HepG2 (cell line): ENCODE data around the gene CPLANE2. TPM values are rescaled to one million over a fixed set of nuclear protein-coding genes. Genes with fewer than 3 reads are reported as not detected.

Experiments used
- ATF2 ChIP-seq: sonication (generic); formaldehyde crosslinking; IDR thresholded peaks from 2 replicates; pipeline ENCODE4 v1.4.0; 2020; ENCODE audit warnings: missing genetic modification reagents
- CEBPG ChIP-seq: IDR thresholded peaks from 2 replicates; pipeline ENCODE4 v1.6.1; 2016
- DNMT3B ChIP-seq: conservative IDR thresholded peaks from 2 replicates; pipeline ENCODE4 v1.6.1; 2016; ENCODE audit warnings: missing biosample characterization, control low read depth
- DZIP1 ChIP-seq: sonication (generic); formaldehyde crosslinking; IDR thresholded peaks from 2 replicates; pipeline ENCODE4 v1.5.0; 2020; ENCODE audit warnings: mild to moderate bottlenecking, missing genetic modification reagents
- JUNB ChIP-seq: sonication (generic); formaldehyde crosslinking; IDR thresholded peaks from 2 replicates; pipeline ENCODE4 v1.8.0; 2022; ENCODE audit warnings: missing genetic modification reagents, mild to moderate bottlenecking, borderline replicate concordance
- MAFK ChIP-seq, 2 experiments: IDR thresholded peaks in 1 of 2; conservative IDR thresholded peaks in 1 of 2; 2 replicates each; pipeline ENCODE4 v1.6.1; 2011; ENCODE audit warnings: improper control_type of control experiment in 2 of 2, low read length in 2 of 2
- NR0B2 ChIP-seq: sonication (generic); formaldehyde crosslinking; IDR thresholded peaks from 2 replicates; pipeline ENCODE4 v1.4.0; 2020; ENCODE audit warnings: mild to moderate bottlenecking, missing genetic modification reagents
- NR2F2 ChIP-seq: IDR thresholded peaks from 2 replicates; pipeline ENCODE4 v1.6.1; 2012; ENCODE audit warnings: low read depth, inconsistent platforms, borderline replicate concordance
- PRMT3 ChIP-seq: sonication (generic); formaldehyde crosslinking; IDR thresholded peaks from 2 replicates; pipeline ENCODE4 v1.8.1; 2022; ENCODE audit warnings: low read depth, mild to moderate bottlenecking, moderate library complexity, missing genetic modification reagents, borderline replicate concordance
- TBX3 ChIP-seq: fragments of 450-650 bp; IDR thresholded peaks from 2 replicates; pipeline ENCODE4 v1.6.1; 2017; ENCODE audit warnings: antibody characterized with exemption, mild to moderate bottlenecking, inconsistent platforms, borderline replicate concordance
- YEATS4 ChIP-seq: sonication (generic); formaldehyde crosslinking; IDR thresholded peaks from 2 replicates; pipeline ENCODE4 v1.4.0; 2020; ENCODE audit warnings: missing genetic modification reagents, borderline replicate concordance
- ZBTB1 ChIP-seq: sonication (generic); formaldehyde crosslinking; IDR thresholded peaks from 2 replicates; pipeline ENCODE4 v1.4.0; 2020; ENCODE audit warnings: missing genetic modification reagents, borderline replicate concordance
- ZNF121 ChIP-seq: sonication (generic); formaldehyde crosslinking; IDR thresholded peaks from 2 replicates; pipeline ENCODE4 v1.5.0; 2020; ENCODE audit warnings: mild to moderate bottlenecking, missing genetic modification reagents
- ZNF264 ChIP-seq: sonication (generic); formaldehyde crosslinking; IDR thresholded peaks from 2 replicates; pipeline ENCODE4 v1.4.0; 2020; ENCODE audit warnings: missing genetic modification reagents
- ZNF510 ChIP-seq: sonication (generic); formaldehyde crosslinking; IDR thresholded peaks from 2 replicates; pipeline ENCODE4 v1.4.0; 2020; ENCODE audit warnings: low read depth, mild to moderate bottlenecking, missing genetic modification reagents
- ZSCAN29 ChIP-seq: sonication (generic); formaldehyde crosslinking; conservative IDR thresholded peaks from 2 replicates; pipeline ENCODE4 v1.4.0; 2020; ENCODE audit warnings: mild to moderate bottlenecking, missing genetic modification reagents
- polyA plus RNA-seq, 8 experiments: library from polyadenylated mRNA; depleted of rRNA in 3 of 8; stranded (reverse) in 7 of 8; unstranded in 1 of 8; fragments of >200 nt; fragmentation: Illumina TruSeq in 4 of 8; extraction: Trizol in 4 of 8; gene quantifications; 2 replicates each; pipeline versions ENCODE4 v1.2.1 to v1.2.3, GENCODE V29; 2011 to 2016; ENCODE audit warnings: low read depth in 4 of 8, missing spikeins in 1 of 8, mixed read lengths in 1 of 8; ENCODE audit not compliant: insufficient read depth in 1 of 8
- total RNA-seq, 5 experiments: library from RNA; depleted of rRNA; stranded (reverse); fragments of >200 nt; fragmentation: Illumina TruSeq; extraction: Trizol; gene quantifications; 2 replicates each; pipeline ENCODE4 v1.2.3, GENCODE V29; 2016; ENCODE audit warnings: low read depth in 1 of 5
- TF ChIP-seq, protein P1 (sequence below): sonication (generic); formaldehyde crosslinking; IDR thresholded peaks from 2 replicates; pipeline ENCODE4 v1.4.0; 2020; ENCODE audit warnings: mild to moderate bottlenecking, missing genetic modification reagents
- TF ChIP-seq, protein P2 (sequence below): sonication (generic); formaldehyde crosslinking; IDR thresholded peaks from 2 replicates; pipeline ENCODE4 v1.5.0; 2020; ENCODE audit warnings: missing genetic modification reagents
- TF ChIP-seq, protein P3 (sequence below): sonication (generic); formaldehyde crosslinking; IDR thresholded peaks from 2 replicates; pipeline ENCODE4 v1.4.0; 2020; ENCODE audit warnings: missing genetic modification reagents, borderline replicate concordance

Gene CPLANE2
- total and polyA plus RNA-seq, 2 of the 13 experiments (the other 11 are each of a cell fraction or from before 2014, with no cell fraction given): 0.29 to 1.6 TPM

DNA sequence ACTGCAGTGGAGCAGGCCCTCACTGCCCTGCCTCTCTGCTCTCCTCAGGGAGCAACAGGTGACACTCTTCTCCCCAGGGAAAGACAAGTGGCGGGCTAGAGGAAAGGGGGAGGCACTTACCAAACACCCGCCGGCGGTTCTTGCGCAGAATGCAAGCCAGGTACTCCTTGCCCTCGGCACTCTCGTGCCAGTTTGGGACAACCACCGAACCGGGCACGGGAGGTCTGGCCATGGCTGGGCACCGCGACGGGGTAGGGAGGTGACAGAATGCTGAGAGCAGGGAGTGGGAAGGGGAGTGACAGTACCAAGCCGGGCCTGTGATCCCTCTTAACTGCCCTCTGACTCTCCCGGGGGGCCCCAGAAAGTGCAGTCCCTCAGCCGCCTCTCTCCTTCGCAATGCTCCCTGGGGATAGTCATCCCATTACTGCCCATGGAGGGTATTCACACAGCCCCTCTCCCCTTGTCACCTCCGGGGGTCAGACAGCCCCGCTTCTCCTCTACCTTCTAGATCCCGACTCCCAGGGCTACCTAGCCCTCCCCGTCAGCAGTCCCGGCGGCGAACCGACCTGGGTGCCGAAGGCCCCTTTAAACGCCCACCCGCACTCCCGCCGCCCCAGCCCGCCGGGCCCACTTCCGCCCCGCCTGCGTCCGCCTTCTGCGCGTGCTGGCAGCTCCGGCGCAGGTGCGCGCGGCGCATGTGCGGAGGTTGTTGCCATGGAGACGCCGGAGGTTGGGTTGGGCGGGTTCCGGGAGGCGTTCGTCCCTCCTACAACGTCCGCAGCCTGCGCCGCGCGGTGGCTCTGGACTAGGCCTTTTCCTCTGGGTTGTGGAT lies at the start of gene CPLANE2 (continued):
- TF ChIP-seq, protein P1, sequence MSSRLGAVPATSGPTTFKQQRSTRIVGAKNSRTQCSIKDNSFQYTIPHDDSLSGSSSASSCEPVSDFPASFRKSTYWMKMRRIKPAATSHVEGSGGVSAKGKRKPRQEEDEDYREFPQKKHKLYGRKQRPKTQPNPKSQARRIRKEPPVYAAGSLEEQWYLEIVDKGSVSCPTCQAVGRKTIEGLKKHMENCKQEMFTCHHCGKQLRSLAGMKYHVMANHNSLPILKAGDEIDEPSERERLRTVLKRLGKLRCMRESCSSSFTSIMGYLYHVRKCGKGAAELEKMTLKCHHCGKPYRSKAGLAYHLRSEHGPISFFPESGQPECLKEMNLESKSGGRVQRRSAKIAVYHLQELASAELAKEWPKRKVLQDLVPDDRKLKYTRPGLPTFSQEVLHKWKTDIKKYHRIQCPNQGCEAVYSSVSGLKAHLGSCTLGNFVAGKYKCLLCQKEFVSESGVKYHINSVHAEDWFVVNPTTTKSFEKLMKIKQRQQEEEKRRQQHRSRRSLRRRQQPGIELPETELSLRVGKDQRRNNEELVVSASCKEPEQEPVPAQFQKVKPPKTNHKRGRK (CRISPR knock-in tag): no peak
- TF ChIP-seq MAFK (conservative IDR thresholded peaks at IDR 0.05 in 1 of 2, IDR thresholded peaks at IDR 0.05 in 1 of 2; ENCODE audit: low read length in 2 of 2): no peak
- TF ChIP-seq, protein P2, sequence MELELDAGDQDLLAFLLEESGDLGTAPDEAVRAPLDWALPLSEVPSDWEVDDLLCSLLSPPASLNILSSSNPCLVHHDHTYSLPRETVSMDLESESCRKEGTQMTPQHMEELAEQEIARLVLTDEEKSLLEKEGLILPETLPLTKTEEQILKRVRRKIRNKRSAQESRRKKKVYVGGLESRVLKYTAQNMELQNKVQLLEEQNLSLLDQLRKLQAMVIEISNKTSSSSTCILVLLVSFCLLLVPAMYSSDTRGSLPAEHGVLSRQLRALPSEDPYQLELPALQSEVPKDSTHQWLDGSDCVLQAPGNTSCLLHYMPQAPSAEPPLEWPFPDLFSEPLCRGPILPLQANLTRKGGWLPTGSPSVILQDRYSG: no peak
- TF ChIP-seq ZBTB1 (CRISPR knock-in tag): no peak
- no peak for TF ChIP-seq ZSCAN29 (CRISPR knock-in tag)
- no peak for TF ChIP-seq JUNB
- TF ChIP-seq, protein P3, sequence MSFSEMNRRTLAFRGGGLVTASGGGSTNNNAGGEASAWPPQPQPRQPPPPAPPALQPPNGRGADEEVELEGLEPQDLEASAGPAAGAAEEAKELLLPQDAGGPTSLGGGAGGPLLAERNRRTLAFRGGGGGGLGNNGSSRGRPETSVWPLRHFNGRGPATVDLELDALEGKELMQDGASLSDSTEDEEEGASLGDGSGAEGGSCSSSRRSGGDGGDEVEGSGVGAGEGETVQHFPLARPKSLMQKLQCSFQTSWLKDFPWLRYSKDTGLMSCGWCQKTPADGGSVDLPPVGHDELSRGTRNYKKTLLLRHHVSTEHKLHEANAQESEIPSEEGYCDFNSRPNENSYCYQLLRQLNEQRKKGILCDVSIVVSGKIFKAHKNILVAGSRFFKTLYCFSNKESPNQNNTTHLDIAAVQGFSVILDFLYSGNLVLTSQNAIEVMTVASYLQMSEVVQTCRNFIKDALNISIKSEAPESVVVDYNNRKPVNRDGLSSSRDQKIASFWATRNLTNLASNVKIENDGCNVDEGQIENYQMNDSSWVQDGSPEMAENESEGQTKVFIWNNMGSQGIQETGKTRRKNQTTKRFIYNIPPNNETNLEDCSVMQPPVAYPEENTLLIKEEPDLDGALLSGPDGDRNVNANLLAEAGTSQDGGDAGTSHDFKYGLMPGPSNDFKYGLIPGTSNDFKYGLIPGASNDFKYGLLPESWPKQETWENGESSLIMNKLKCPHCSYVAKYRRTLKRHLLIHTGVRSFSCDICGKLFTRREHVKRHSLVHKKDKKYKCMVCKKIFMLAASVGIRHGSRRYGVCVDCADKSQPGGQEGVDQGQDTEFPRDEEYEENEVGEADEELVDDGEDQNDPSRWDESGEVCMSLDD (CRISPR knock-in tag): no peak
- no peak for TF ChIP-seq ZNF121 (CRISPR knock-in tag)
- TF ChIP-seq ZNF264 (CRISPR knock-in tag): no peak
- TF ChIP-seq DNMT3B (CRISPR knock-in tag): no peak
- 0 out of 2 replicates have a peak, but pooled peaks have one; percentile 31 for TF ChIP-seq ATF2 (CRISPR knock-in tag)
- peak; percentile 44; the same call in 1 of the 2 replicates for TF ChIP-seq YEATS4 (CRISPR knock-in tag)
- no peak for TF ChIP-seq DZIP1 (CRISPR knock-in tag)
- no peak for TF ChIP-seq ZNF510
- no peak for TF ChIP-seq PRMT3
- TF ChIP-seq NR0B2 (CRISPR knock-in tag): 0 out of 2 replicates have a peak, but pooled peaks have one; percentile 50
- no peak for TF ChIP-seq TBX3
- no peak for TF ChIP-seq NR2F2
- no peak for TF ChIP-seq CEBPG (CRISPR knock-in tag)
